SK-N-MC (cell line): ENCODE results near the gene ZP1.
A peak's percentile ranks its signal among the peaks of the same experiment; 100 is the strongest.

Experiments used
- DNase-seq: peaks from one replicate; pipeline ENCODE4 v3.0.0-alpha.2; 2011; ENCODE audit warnings: low read depth, low spot score
- H3K27ac ChIP-seq: fragments of 200-600 bp; sonication (generic); 2 replicates; pipeline ENCODE4 v1.5.1; 2016; ENCODE audit warnings: mixed run types
- H3K36me3 ChIP-seq: fragments of 200-600 bp; sonication (generic); 2 replicates; pipeline ENCODE4 v1.6.1; 2017; ENCODE audit warnings: antibody characterized with exemption, low read length, mixed read lengths; ENCODE audit not compliant: insufficient read depth
- H3K4me3 ChIP-seq: fragments of 200-600 bp; sonication (generic); 2 replicates; pipeline ENCODE4 v1.5.1; 2016
- H3K9ac ChIP-seq: fragments of 200-600 bp; sonication (generic); 2 replicates; pipeline ENCODE4 v1.8.0; 2017; ENCODE audit warnings: mixed run types, mixed read lengths; ENCODE audit not compliant: insufficient read length
- H3K9me3 ChIP-seq: fragments of 200-600 bp; sonication (generic); 2 replicates; pipeline ENCODE4 v1.6.1; 2017; ENCODE audit warnings: low read depth, mild to moderate bottlenecking, antibody characterized with exemption, low read length, moderate library complexity, mixed read lengths
- EZH2 ChIP-seq: fragments of 200-600 bp; sonication (generic); IDR thresholded peaks from one replicate; pipeline ENCODE4 v1.6.1; 2017; ENCODE audit warnings: antibody characterized with exemption
- FOXP2 ChIP-seq: optimal IDR thresholded peaks from 2 replicates; pipeline ENCODE3; 2011; ENCODE audit warnings: mild to moderate bottlenecking, moderate library complexity; ENCODE audit not compliant: insufficient read depth; ENCODE audit errors: extremely low read length, control extremely low read depth
- POLR2AphosphoS5 ChIP-seq: IDR thresholded peaks from 2 replicates; pipeline ENCODE4 v1.6.1; 2012; ENCODE audit warnings: mild to moderate bottlenecking, low read depth, low read length, borderline replicate concordance

ZP1 gene

GRCh38 chr11:60899046-60899936, 31.9 kb downstream of the ZP1 start:
- Histone ChIP-seq H3K9me3 (no peaks in the 10 kb centered on the region), H3K36me3 (peaks cover 97% of the 10 kb centered on the region), H3K4me3 (no peak overlapping the region), H3K27ac (peak overlapping the region; percentile 61), H3K9ac (no peak overlapping the region)
- peak; percentile 22 for DNase-seq
- TF ChIP-seq FOXP2 (no peak), POLR2AphosphoS5 (no peak), EZH2 (no peak)

GRCh38 chr11:60899977-60900376, 32.6 kb downstream of the ZP1 start:
- H3K4me3 ChIP-seq = no peak overlapping the region
- no peak overlapping the region for H3K9ac ChIP-seq
- no peaks in the 10 kb centered on the region for H3K9me3 ChIP-seq
- H3K27ac ChIP-seq = peak overlapping the region; percentile 61
- TF ChIP-seq EZH2 (no peak), FOXP2 (no peak), POLR2AphosphoS5 (no peak)
- peaks cover 93% of the 10 kb centered on the region for H3K36me3 ChIP-seq
- no peak for DNase-seq

GRCh38 chr11:60900673-60901404, 33.5 kb downstream of the ZP1 start:
- no peak for DNase-seq
- H3K9ac ChIP-seq = no peak overlapping the region
- no peak overlapping the region for H3K4me3 ChIP-seq
- no peaks in the 10 kb centered on the region for H3K9me3 ChIP-seq
- H3K36me3 ChIP-seq = peaks cover 84% of the 10 kb centered on the region
- H3K27ac ChIP-seq = peak overlapping the region; percentile 61; the same call in 1 of the 2 replicates
- TF ChIP-seq EZH2 (no peak), FOXP2 (no peak), POLR2AphosphoS5 (no peak)

- H3K27ac ChIP-seq = no peak overlapping the region
- DNase-seq = no peak
- H3K9me3 ChIP-seq = no peaks in the 10 kb centered on the region
- peaks cover 67% of the 10 kb centered on the region for H3K36me3 ChIP-seq
- TF ChIP-seq POLR2AphosphoS5 = no peak
- no peak for TF ChIP-seq EZH2
- no peak for TF ChIP-seq FOXP2
- no peak overlapping the region for H3K4me3 ChIP-seq
- H3K9ac ChIP-seq = no peak overlapping the region
Measured at GRCh38 chr11:60902625-60903024, 35.3 kb downstream of the ZP1 start.

- peak overlapping the region; percentile 92 for H3K4me3 ChIP-seq
- H3K9me3 ChIP-seq = no peaks in the 10 kb centered on the region
- TF ChIP-seq EZH2 (no peak), FOXP2 (no peak), POLR2AphosphoS5 (no peak)
- no peak for DNase-seq
- H3K27ac ChIP-seq = no peak overlapping the region
- H3K36me3 ChIP-seq = peaks cover 43% of the 10 kb centered on the region
- peak overlapping the region; percentile 99 for H3K9ac ChIP-seq
Measured at GRCh38 chr11:60905047-60905446, 37.7 kb downstream of the ZP1 start.

- H3K9ac ChIP-seq = peak overlapping the region; percentile 99
Measured at GRCh38 chr11:60905551-60906113, 38.3 kb downstream of the ZP1 start.

GRCh38 chr11:60906132-60906972, 39.0 kb downstream of the ZP1 start, which contains the start of gene PRPF19:
Gene PRPF19 (minus strand): TSS chr11:60906585. CDS start chr11:60906382, 203 bp downstream.
- TF ChIP-seq EZH2 (no peak), POLR2AphosphoS5 (peak; percentile 96), FOXP2 (no peak)
- H3K36me3 ChIP-seq = peaks cover 31% of the 10 kb centered on the region

More at GRCh38 chr11:60905551-60906113, 38.3 kb downstream of the ZP1 start:
- DNase-seq = no peak
- peak overlapping the region; percentile 92 for H3K4me3 ChIP-seq
- no peaks in the 10 kb centered on the region for H3K9me3 ChIP-seq
- TF ChIP-seq FOXP2 (no peak), POLR2AphosphoS5 (no peak), EZH2 (no peak)
- peaks cover 37% of the 10 kb centered on the region for H3K36me3 ChIP-seq
- H3K27ac ChIP-seq = peak overlapping the region; percentile 93

More at GRCh38 chr11:60906132-60906972, 39.0 kb downstream of the ZP1 start, which contains the start of gene PRPF19:
- no peaks in the 10 kb centered on the region for H3K9me3 ChIP-seq
- H3K9ac ChIP-seq = peak within 1 kb of the TSS; percentile 99
- H3K27ac ChIP-seq = peak within 1 kb of the TSS; percentile 93
- peak within 1 kb of the TSS; percentile 92 for H3K4me3 ChIP-seq
- DNase-seq = peak; percentile 90
